OCI-LY3 (cell line): ENCODE measurements around the gene PACC1.

ENCODE experiments used
- H2AFZ ChIP-seq: fragments of 200-600, 300-600 bp; shearing (Covaris generic); 2 replicates; pipeline ENCODE4 v1.6.0; 2014; ENCODE audit warnings: antibody characterized with exemption, low read depth, low read length
- H3K27ac ChIP-seq: fragments of 200-600, 300-600 bp; sonication (generic); 2 replicates; pipeline ENCODE4 v1.5.1; 2014; ENCODE audit warnings: mild to moderate bottlenecking, low read length, moderate library complexity, mixed read lengths
- H3K27me3 ChIP-seq: fragments of 200-600, 300-600 bp; sonication (generic); 2 replicates; pipeline ENCODE4 v1.6.1; 2014; ENCODE audit warnings: low read depth, low read length, mixed read lengths
- H3K36me3 ChIP-seq: fragments of 200-600, 300-600 bp; sonication (generic); replicated peaks from 2 replicates; pipeline ENCODE3; 2014; ENCODE audit warnings: low read depth, low read length, mixed read lengths
- H3K4me1 ChIP-seq: fragments of 300-600, 200-600 bp; sonication (generic); 2 replicates; pipeline ENCODE4 v1.6.1; 2014; ENCODE audit warnings: low read length, mixed read lengths
- H3K4me2 ChIP-seq: fragments of 200-600, 300-600 bp; sonication (generic); 2 replicates; pipeline ENCODE4 v1.6.1; 2014; ENCODE audit warnings: low read length, mixed read lengths
- H3K4me3 ChIP-seq: fragments of 300-600, 200-600 bp; sonication (generic); 2 replicates; pipeline ENCODE4 v1.5.1; 2014; ENCODE audit warnings: antibody characterized with exemption, mild to moderate bottlenecking, low read length, moderate library complexity
- H3K79me2 ChIP-seq: fragments of 300-600, 200-600 bp; shearing (Covaris generic); 2 replicates; pipeline ENCODE4 v1.6.1; 2014; ENCODE audit warnings: mild to moderate bottlenecking, low read length, mixed read lengths
- H3K9ac ChIP-seq: fragments of 300-600, 200-600 bp; shearing (Covaris generic); 2 replicates; pipeline ENCODE4 v1.6.0; 2014; ENCODE audit warnings: mild to moderate bottlenecking, low read length, moderate library complexity
- H3K9me3 ChIP-seq: fragments of 200-600, 300-600 bp; shearing (Covaris generic); 2 replicates; pipeline ENCODE4 v1.6.1; 2014; ENCODE audit warnings: low read length, mixed read lengths; ENCODE audit not compliant: insufficient read depth
- H4K20me1 ChIP-seq: fragments of 200-600, 300-600 bp; sonication (generic); 2 replicates; pipeline ENCODE4 v1.6.1; 2016; ENCODE audit warnings: low read length, mixed read lengths; ENCODE audit not compliant: insufficient read depth
- CTCF ChIP-seq: fragments of 200-600, 300-600 bp; sonication (generic); IDR thresholded peaks from 2 replicates; pipeline ENCODE4 v1.5.1; 2014; ENCODE audit warnings: antibody characterized with exemption, low read length, low read depth
- EZH2phosphoT487 ChIP-seq: fragments of 200-600 bp; shearing (Covaris generic); IDR thresholded peaks from 2 replicates; pipeline ENCODE4 v1.6.1; 2018; ENCODE audit warnings: antibody characterized with exemption, mixed run types, low read depth

The PACC1 gene

DNA sequence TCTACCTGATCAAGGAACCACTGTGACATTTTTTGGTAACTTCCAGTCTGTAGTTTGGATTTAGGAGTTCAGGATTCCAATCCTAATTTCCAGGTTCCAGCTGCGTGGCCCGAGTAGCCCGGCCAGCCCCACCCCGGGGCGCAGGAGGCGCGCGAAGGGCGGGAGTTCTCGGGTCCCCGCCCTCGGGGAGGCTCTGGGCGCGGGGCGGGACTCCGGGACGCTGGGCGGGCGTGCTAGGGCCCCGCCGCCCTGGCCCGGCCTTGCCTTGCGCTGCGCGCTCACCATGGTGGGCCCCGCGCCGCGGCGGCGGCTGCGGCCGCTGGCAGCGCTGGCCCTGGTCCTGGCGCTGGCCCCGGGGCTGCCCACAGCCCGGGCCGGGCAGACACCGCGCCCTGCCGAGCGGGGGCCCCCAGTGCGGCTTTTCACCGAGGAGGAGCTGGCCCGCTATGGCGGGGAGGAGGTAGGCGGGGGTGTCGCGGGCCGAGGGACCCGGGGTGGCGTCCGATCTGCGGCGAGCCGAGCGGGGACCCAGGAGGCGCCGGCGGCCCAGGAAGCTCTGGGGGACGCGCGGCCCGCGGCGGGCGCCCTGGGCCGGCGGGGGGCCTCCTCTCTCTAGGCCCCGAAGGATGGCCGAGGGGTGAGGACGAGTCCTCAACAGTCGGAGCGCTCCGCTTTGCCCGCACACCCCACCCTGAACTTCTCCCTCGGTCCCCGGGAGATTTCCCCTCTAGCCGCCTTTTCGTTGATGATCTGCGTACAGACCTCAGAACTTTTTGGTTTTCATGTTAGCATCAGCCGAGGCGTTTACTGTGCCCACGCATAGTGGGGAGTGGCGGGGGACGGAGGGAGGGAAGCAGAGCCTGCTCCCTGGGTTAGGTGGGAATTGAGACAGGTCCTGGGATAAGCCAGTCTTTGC is 18.2 kb upstream of the PACC1 start, which contains the start of gene NENF:
Gene NENF (plus strand): TSS at position 260 of the 916 bp plus-strand sequence. CDS start 24 bp downstream, at position 284.
- TF ChIP-seq EZH2phosphoT487 (no peak), CTCF (no peak)
- H3K4me3 ChIP-seq: peak within 1 kb of the TSS; percentile 84
- peaks cover 34% of the 10 kb centered on the region for H3K79me2 ChIP-seq
- no peaks in the 10 kb centered on the region for H4K20me1 ChIP-seq
- H3K36me3 ChIP-seq: peaks cover 8% of the 10 kb centered on the region
- H3K4me1 ChIP-seq: peaks cover 11% of the 10 kb centered on the region
- no peaks in the 10 kb centered on the region for H3K9me3 ChIP-seq
- peak within 1 kb of the TSS; percentile 96 for H3K4me2 ChIP-seq
- H3K27me3 ChIP-seq: 0 out of 2 replicates have a peak, but pooled peaks cover 4% of the 10 kb centered on the region
- peak within 1 kb of the TSS; percentile 81 for H3K9ac ChIP-seq
- H2AFZ ChIP-seq: peak within 1 kb of the TSS; percentile 99
- no peak within 1 kb of the TSS for H3K27ac ChIP-seq

- peak overlapping the region; percentile 99 for H2AFZ ChIP-seq
- H3K4me2 ChIP-seq: peak overlapping the region; percentile 96
- TF ChIP-seq EZH2phosphoT487 (no peak), CTCF (no peak)
- H4K20me1 ChIP-seq: no peaks in the 10 kb centered on the region
- H3K4me1 ChIP-seq: peaks cover 11% of the 10 kb centered on the region
- no peak overlapping the region for H3K27ac ChIP-seq
- no peaks in the 10 kb centered on the region for H3K9me3 ChIP-seq
- peak overlapping the region; percentile 84 for H3K4me3 ChIP-seq
- H3K36me3 ChIP-seq: peaks cover 3% of the 10 kb centered on the region
- H3K27me3 ChIP-seq: 0 out of 2 replicates have a peak, but pooled peaks cover 4% of the 10 kb centered on the region
- peak overlapping the region; percentile 81 for H3K9ac ChIP-seq
- H3K79me2 ChIP-seq: peaks cover 27% of the 10 kb centered on the region
These were observed 17.6 kb upstream of the PACC1 start for GRCh38 chr1:212432272-212432660.

GRCh38 chr1:212431644-212432043 is 17.0 kb upstream of the PACC1 start:
- Histone ChIP-seq H3K27me3 (0 out of 2 replicates have a peak, but pooled peaks cover 4% of the 10 kb centered on the region), H3K4me2 (no peak overlapping the region), H2AFZ (no peak overlapping the region), H3K9me3 (no peaks in the 10 kb centered on the region), H3K4me1 (peaks cover 11% of the 10 kb centered on the region), H3K27ac (no peak overlapping the region), H3K36me3 (no peaks in the 10 kb centered on the region), H4K20me1 (no peaks in the 10 kb centered on the region), H3K79me2 (peaks cover 24% of the 10 kb centered on the region), H3K9ac (no peak overlapping the region), H3K4me3 (no peak overlapping the region)
- TF ChIP-seq CTCF: no peak
- no peak for TF ChIP-seq EZH2phosphoT487

GRCh38 chr1:212430955-212431394 is 16.3 kb upstream of the PACC1 start:
- Histone ChIP-seq H3K27ac (no peak overlapping the region), H3K79me2 (peaks cover 24% of the 10 kb centered on the region), H3K36me3 (no peaks in the 10 kb centered on the region), H3K9me3 (no peaks in the 10 kb centered on the region), H2AFZ (no peak overlapping the region), H3K27me3 (0 out of 2 replicates have a peak, but pooled peaks cover 4% of the 10 kb centered on the region), H3K9ac (no peak overlapping the region), H3K4me2 (no peak overlapping the region), H3K4me1 (peaks cover 11% of the 10 kb centered on the region), H4K20me1 (no peaks in the 10 kb centered on the region), H3K4me3 (no peak overlapping the region)
- TF ChIP-seq CTCF: no peak
- no peak for TF ChIP-seq EZH2phosphoT487
